Thoracic aorta (tissue), 2 donors: ENCODE measurements around the gene ETFA. TPM values are rescaled to one million over a fixed set of nuclear protein-coding genes. Genes with fewer than 3 reads are reported as not detected.
"Not testable (repeated sequence)": the region's sequence is repeated elsewhere in the genome, so short reads cannot be mapped to it uniquely, and the experiment has no call there.

Experiments
- ATAC-seq: fragments of 150-250 bp; one replicate; pipeline ENCODE4 v1.8.0; 2017; ENCODE audit warnings: low read depth; ENCODE audit not compliant: insufficient number of reproducible peaks, low FRiP score
- DNase-seq: peaks from one replicate; pipeline ENCODE4 v3.0.0-alpha.2; 2020; ENCODE audit warnings: low spot score
- H3K27ac ChIP-seq, 2 donors: fragments of 200-600 bp; sonication (generic); 1 replicate in 1 of 2; 2 replicates in 1 of 2; pipeline ENCODE4 v1.5.1; 2016; ENCODE audit warnings: mild to moderate bottlenecking in 2 of 2, moderate library complexity in 2 of 2
- H3K27me3 ChIP-seq: fragments of 200-600 bp; sonication (generic); replicated peaks from 2 replicates; pipeline ENCODE4 v1.6.0; 2016; ENCODE audit warnings: mild to moderate bottlenecking; ENCODE audit not compliant: insufficient read depth
- H3K36me3 ChIP-seq: fragments of 200-600 bp; sonication (generic); one replicate; pipeline ENCODE4 v1.5.1; 2016
- H3K4me1 ChIP-seq, 2 donors: fragments of 200-600 bp; sonication (generic); 1 replicate in 1 of 2; 2 replicates in 1 of 2; pipeline versions ENCODE4 v1.5.1 to v1.6.0; 2016; ENCODE audit warnings: low read depth in 2 of 2, mild to moderate bottlenecking in 1 of 2; ENCODE audit not compliant: control insufficient read depth in 1 of 2
- H3K4me3 ChIP-seq: fragments of 200-600 bp; sonication (generic); 2 replicates; pipeline ENCODE4 v1.5.1; 2016; ENCODE audit warnings: mild to moderate bottlenecking
- H3K9me3 ChIP-seq: fragments of 200-600 bp; sonication (generic); 2 replicates; pipeline ENCODE4 v1.5.1; 2016
- CTCF ChIP-seq: fragments of 200-600 bp; sonication (generic); IDR thresholded peaks from one replicate; pipeline ENCODE4 v1.5.1; 2019; ENCODE audit warnings: antibody characterized with exemption
- total RNA-seq, 2 donors: library from RNA; depleted of rRNA; stranded (reverse); fragments of >200 nt; gene quantifications; one replicate each; pipeline versions ENCODE4 v1.1.0 to v1.2.3, GENCODE V29; 2016

Gene ETFA
- total RNA-seq, 2 donors from 2014 or later = 56.9 to 57.1 TPM

GRCh38 chr15:76278651-76279050, 32.6 kb downstream of the ETFA start:
- Histone ChIP-seq H3K9me3 (no peaks in the 10 kb centered on the region), H3K27me3 (no peaks in the 10 kb centered on the region), H3K36me3 (peaks cover 6% of the 10 kb centered on the region), H3K4me3 (no peak overlapping the region), H3K27ac (no peak overlapping the region), H3K4me1 (no peaks in the 10 kb centered on the region)
- DNase-seq = no peak
- TF ChIP-seq CTCF = no peak
- ATAC-seq = no peak

- no peaks in the 10 kb centered on the region for H3K4me1 ChIP-seq
- H3K27me3 ChIP-seq = no peaks in the 10 kb centered on the region
- no peak overlapping the region for H3K27ac ChIP-seq
- H3K9me3 ChIP-seq = no peaks in the 10 kb centered on the region
- no peak overlapping the region for H3K4me3 ChIP-seq
- no peak for TF ChIP-seq CTCF
- DNase-seq (no peak), ATAC-seq (no peak)
- H3K36me3 ChIP-seq = peaks cover 18% of the 10 kb centered on the region
Measured at GRCh38 chr15:76274821-76275220, 36.4 kb downstream of the ETFA start.

GRCh38 chr15:76274226-76274625, 37.0 kb downstream of the ETFA start:
- DNase-seq (no peak), ATAC-seq (no peak)
- Histone ChIP-seq H3K9me3 (no peaks in the 10 kb centered on the region), H3K27ac (no peak overlapping the region), H3K36me3 (peaks cover 18% of the 10 kb centered on the region), H3K27me3 (no peaks in the 10 kb centered on the region), H3K4me1 (no peaks in the 10 kb centered on the region), H3K4me3 (no peak overlapping the region)
- no peak for TF ChIP-seq CTCF

- no peak for ATAC-seq
- peaks cover 28% of the 10 kb centered on the region for H3K36me3 ChIP-seq
Measured at GRCh38 chr15:76270876-76271275, 40.4 kb downstream of the ETFA start.

GRCh38 chr15:76267077-76267476, 44.2 kb downstream of the ETFA start:
- no peak overlapping the region for H3K27ac ChIP-seq
- H3K4me1 ChIP-seq = no peaks in the 10 kb centered on the region
- DNase-seq (no peak), ATAC-seq (no peak)
- peaks cover 35% of the 10 kb centered on the region for H3K36me3 ChIP-seq
- no peaks in the 10 kb centered on the region for H3K27me3 ChIP-seq
- TF ChIP-seq CTCF = no peak
- H3K9me3 ChIP-seq = peaks cover 15% of the 10 kb centered on the region
- no peak overlapping the region for H3K4me3 ChIP-seq

More at GRCh38 chr15:76270876-76271275, 40.4 kb downstream of the ETFA start:
- no peak for DNase-seq
- TF ChIP-seq CTCF = no peak
- Histone ChIP-seq H3K4me1 (no peaks in the 10 kb centered on the region), H3K27ac (no peak overlapping the region), H3K27me3 (no peaks in the 10 kb centered on the region), H3K4me3 (no peak overlapping the region), H3K9me3 (no peaks in the 10 kb centered on the region)

GRCh38 chr15:76265769-76266168, 45.5 kb downstream of the ETFA start:
- H3K4me3 ChIP-seq, H3K27me3 ChIP-seq, DNase-seq, H3K4me1 ChIP-seq, H3K27ac ChIP-seq, ATAC-seq: not testable (repeated sequence)
- H3K9me3 ChIP-seq = peaks cover 15% of the 10 kb centered on the region
- H3K36me3 ChIP-seq = peaks cover 37% of the 10 kb centered on the region
